C4-2B (cell line): ENCODE results near the gene TBCC.

Source experiments
- CTCF ChIP-seq: fragments of 450-650 bp; conservative IDR thresholded peaks from 2 replicates; pipeline ENCODE4 v1.5.1; 2017; ENCODE audit warnings: mild to moderate bottlenecking
- ZFX ChIP-seq: fragments of 450-650 bp; IDR thresholded peaks from 2 replicates; pipeline ENCODE4 v1.6.1; 2017

GRCh38 chr6:42746463-42747391 lies 824 bp upstream of the TBCC start:
- TF ChIP-seq CTCF (no peak), ZFX (no peak)
